ENCODE data around the gene APIP.

The APIP gene

GRCh38 chr11:34887260-34887659 is 28.9 kb downstream of the APIP start:
- DNase-seq (ENCODE audit: low read depth, low spot score) = no peak

GRCh38 chr11:34886609-34887008 is 29.6 kb downstream of the APIP start:
- DNase-seq (ENCODE audit: low read depth, low spot score) = no peak

GRCh38 chr11:34881900-34882299 is 34.3 kb downstream of the APIP start:
- DNase-seq (ENCODE audit: low read depth, low spot score) = no peak

GRCh38 chr11:34877375-34877975 is 38.7 kb downstream of the APIP start:
- DNase-seq (ENCODE audit: low read depth, low spot score) = no peak

- no peak for DNase-seq (ENCODE audit: low read depth, low spot score)
These were observed 42.0 kb downstream of the APIP start for GRCh38 chr11:34874202-34874601.

GRCh38 chr11:34870548-34871196 is 45.5 kb downstream of the APIP start:
- no peak for DNase-seq (ENCODE audit: low read depth, low spot score)

- peak; percentile 23 for DNase-seq (ENCODE audit: low read depth, low spot score)
These were observed 46.8 kb downstream of the APIP start for GRCh38 chr11:34869425-34869824.

- DNase-seq (ENCODE audit: low read depth, low spot score) = no peak
These were observed 49.8 kb downstream of the APIP start for GRCh38 chr11:34866375-34866774.

- no peak for DNase-seq (ENCODE audit: low read depth, low spot score)
These were observed 50.9 kb downstream of the APIP start for GRCh38 chr11:34865261-34865660.

GRCh38 chr11:34864424-34864823 is 51.8 kb downstream of the APIP start:
- DNase-seq (ENCODE audit: low read depth, low spot score) = no peak

- DNase-seq (ENCODE audit: low read depth, low spot score) = no peak
These were observed 53.1 kb downstream of the APIP start for GRCh38 chr11:34863048-34863447.

- DNase-seq (ENCODE audit: low read depth, low spot score) = no peak
These were observed 55.7 kb downstream of the APIP start for GRCh38 chr11:34860518-34860917.

- no peak for DNase-seq (ENCODE audit: low read depth, low spot score)
These were observed 56.1 kb downstream of the APIP start for GRCh38 chr11:34860034-34860433.

- DNase-seq (ENCODE audit: low read depth, low spot score) = no peak
These were observed 56.7 kb downstream of the APIP start for GRCh38 chr11:34859496-34859895.

GRCh38 chr11:34857463-34857862 is 58.7 kb downstream of the APIP start:
- DNase-seq (ENCODE audit: low read depth, low spot score) = no peak

GRCh38 chr11:34856251-34856650 is 59.9 kb downstream of the APIP start:
- no peak for DNase-seq (ENCODE audit: low read depth, low spot score)

- DNase-seq (ENCODE audit: low read depth, low spot score) = no peak
These were observed 60.5 kb downstream of the APIP start for GRCh38 chr11:34855754-34856095.

- DNase-seq (ENCODE audit: low read depth, low spot score) = no peak
These were observed 61.0 kb downstream of the APIP start for GRCh38 chr11:34855021-34855753.

- DNase-seq (ENCODE audit: low read depth, low spot score) = no peak
These were observed 64.3 kb downstream of the APIP start for GRCh38 chr11:34851916-34852315.

GRCh38 chr11:34850334-34850733 is 65.8 kb downstream of the APIP start:
- DNase-seq (ENCODE audit: low read depth, low spot score) = no peak

- DNase-seq (ENCODE audit: low read depth, low spot score) = no peak
These were observed 69.7 kb downstream of the APIP start for GRCh38 chr11:34846467-34846866.

GRCh38 chr11:34844463-34845112 is 71.6 kb downstream of the APIP start:
- DNase-seq (ENCODE audit: low read depth, low spot score) = no peak

GRCh38 chr11:34843271-34843670 is 72.9 kb downstream of the APIP start:
- no peak for DNase-seq (ENCODE audit: low read depth, low spot score)
